CD4-positive, alpha-beta T cell treated with Interleukin-17A for 4 hours (primary cell): ENCODE measurements around the gene DOCK1.
A peak's percentile ranks its signal among the peaks of the same experiment; 100 is the strongest.

Experiments
- DNase-seq: peaks from one replicate; pipeline ENCODE4 v3.0.0-alpha.2; 2020; ENCODE audit warnings: mixed read lengths

Gene DOCK1

GRCh38 chr10:127243490-127244272 lies 338.5 kb downstream of the DOCK1 start:
- DNase-seq, result peak; percentile 45

DNA sequence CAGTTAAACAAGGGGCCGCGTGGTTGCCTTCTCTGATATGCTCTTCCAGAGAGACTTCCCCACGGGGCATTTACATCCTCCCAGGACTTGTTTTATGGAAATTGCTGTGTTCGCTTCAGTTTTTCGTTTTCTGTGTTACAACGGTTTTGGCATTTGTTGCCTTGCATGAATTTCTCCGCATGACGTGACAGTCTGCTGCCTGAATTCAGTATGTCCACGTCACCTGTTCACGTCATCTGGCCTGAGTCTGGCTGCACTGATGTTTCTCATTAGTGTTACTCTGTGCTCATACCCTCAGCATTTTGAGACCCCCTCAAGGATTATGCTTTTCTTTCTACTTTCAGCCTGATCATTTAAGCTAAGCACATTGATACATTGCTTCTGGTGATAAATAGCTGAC lies 340.2 kb downstream of the DOCK1 start:
- DNase-seq, result no peak

DNA sequence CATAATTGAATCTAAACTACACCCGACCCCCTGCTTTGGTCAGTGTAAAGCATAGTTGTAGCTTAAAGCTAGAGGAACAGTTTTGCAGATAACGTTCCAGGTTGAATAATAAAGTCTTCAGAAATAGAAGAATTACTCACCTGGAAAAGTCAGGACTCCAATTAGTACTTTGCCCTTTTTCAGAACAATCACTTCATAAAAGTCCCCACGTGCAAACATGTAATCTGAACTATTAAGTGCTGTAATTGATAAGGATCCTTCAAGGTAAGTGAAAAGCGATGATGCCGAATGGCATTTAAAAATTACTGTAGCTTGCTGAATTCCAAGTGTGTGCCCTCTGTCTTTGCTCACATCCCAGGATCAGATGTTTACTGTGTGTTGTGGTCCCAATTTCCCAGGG lies 344.8 kb downstream of the DOCK1 start:
- no peak for DNase-seq

DNA sequence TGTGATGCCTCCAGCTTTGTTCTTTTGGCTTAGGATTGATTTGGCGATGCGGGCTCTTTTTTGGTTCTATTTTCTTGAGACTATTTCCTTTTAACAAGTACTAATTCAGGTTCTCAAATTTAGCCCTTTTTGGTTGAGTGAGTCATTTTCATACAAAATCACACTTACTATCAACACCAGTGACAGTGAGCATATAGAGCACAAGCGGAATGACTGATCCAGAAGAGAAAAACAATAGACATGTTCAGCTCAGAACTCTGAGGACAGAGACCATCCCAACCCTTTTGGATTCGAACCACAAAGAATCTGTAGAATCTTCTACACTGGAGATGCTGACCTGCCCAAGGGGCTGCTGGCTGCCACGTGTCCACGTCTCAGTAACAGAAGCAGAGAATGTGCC lies 347.6 kb downstream of the DOCK1 start:
- no peak for DNase-seq

DNA sequence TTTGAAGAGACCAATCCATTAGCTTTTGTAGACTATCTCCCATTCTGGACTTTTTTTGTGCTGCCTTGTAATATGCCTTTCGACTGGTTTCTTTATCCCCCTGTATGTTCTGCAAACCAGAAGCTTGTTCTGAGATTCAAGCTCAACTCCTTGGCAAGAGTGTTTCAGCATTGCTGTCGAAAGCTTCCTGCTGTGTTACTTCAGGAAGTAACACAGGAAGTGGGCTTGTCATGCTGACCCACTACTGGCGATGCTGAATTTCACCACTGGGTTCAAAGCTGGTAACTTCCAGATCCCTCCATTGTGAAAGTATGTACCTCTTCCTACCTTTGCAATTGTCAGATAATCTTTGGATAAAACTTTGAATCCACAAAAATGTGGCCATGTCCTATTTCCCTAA lies 349.0 kb downstream of the DOCK1 start:
- no peak for DNase-seq

GRCh38 chr10:127257395-127257794 lies 352.2 kb downstream of the DOCK1 start:
- DNase-seq, result no peak

- DNase-seq, result no peak
Measured at GRCh38 chr10:127259347-127259746, 354.1 kb downstream of the DOCK1 start.

- no peak for DNase-seq
Measured at GRCh38 chr10:127262606-127263005, 357.4 kb downstream of the DOCK1 start.

GRCh38 chr10:127265288-127265687 lies 360.1 kb downstream of the DOCK1 start:
- no peak for DNase-seq

DNA sequence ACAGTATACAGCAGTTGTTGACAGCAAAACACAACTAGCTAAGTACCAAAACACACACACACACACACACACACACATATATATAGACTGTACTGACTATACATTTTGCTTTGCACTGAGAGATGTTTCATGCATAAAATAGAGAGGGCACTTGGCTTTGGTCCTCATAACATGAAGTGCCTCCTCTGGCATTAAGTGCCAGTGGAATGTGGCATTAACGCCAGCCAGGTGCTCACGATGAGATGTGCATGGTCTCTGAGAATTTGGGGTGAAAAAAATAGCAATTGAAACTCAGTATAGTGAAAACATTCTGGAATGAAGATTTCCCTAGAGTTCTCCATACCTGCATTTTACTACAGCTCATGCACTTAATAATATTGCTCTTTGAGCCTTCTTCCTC lies 361.2 kb downstream of the DOCK1 start:
- DNase-seq, result no peak

DNA sequence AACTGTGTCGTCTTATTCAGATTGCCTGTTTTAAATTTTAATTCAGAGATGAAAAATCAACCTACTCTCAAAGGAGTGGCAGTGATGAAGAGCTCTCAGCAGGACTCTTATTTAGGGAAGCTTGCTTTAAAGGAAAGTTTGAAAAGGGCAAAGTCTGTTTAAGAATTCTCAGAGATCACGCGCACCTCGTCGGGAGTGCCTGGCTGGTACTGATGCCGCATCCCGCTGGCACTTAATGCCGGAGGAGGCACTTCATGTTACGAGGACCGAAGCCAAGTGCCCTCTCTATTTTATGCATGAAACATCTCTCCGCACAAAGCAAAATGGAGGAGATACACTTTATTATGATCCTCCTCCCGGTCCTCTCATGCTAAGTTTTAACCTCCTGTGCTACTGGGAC lies 362.2 kb downstream of the DOCK1 start:
- DNase-seq, result no peak

GRCh38 chr10:127272076-127272475 lies 366.8 kb downstream of the DOCK1 start:
- DNase-seq, result no peak

- no peak for DNase-seq
Measured at GRCh38 chr10:127275272-127275671, 370.0 kb downstream of the DOCK1 start.

DNA sequence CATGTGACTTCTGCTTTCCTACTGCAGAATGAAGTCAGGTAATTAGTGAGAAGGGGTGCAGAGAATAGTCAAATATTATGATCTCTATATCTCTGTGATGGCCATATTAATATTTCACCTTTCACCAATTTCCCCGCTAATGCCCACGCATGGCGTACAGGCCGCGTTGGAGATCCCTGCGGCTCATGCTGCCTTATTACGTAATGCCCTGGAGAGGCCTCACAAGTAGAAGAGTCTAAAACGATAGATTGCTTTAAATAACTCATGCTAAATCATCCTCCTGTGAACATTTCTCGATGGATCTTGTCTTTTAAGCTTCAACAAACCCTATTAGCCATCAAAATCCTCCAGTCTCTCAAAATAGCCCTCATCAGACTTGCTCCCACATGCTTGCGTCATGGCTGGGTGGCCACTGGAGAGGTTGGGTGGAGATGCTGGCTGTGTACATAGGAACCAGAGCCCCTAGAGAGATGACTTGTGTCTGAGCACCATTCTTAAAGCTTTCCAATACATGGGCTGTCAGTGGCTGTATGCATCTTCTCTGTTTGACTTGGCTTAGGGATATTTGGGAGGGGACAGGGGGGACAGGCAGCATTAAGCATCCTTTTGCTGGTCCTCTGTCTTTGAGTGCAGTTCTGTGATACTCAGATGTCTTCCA lies 370.7 kb downstream of the DOCK1 start:
- no peak for DNase-seq

GRCh38 chr10:127276794-127277462 lies 371.7 kb downstream of the DOCK1 start:
- DNase-seq, result no peak

DNA sequence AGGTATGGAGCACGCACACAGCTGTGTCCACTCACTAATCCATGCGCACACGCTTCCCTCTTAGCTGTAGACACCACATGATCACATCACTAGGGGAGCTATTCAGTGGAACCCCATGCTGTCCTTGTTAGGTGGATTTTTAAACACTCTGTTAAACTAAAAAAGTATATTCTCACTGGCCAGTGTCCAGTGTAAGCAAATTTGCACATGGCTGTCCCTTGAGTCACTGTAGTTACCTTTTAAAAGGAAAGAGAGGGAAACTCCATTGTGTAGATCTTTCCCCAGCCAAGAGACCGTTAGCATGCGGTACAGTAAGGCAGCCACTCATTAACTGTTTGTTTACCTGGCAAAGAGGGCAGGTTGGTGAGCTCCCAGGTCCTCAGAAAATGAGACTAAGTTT lies 372.8 kb downstream of the DOCK1 start:
- no peak for DNase-seq

DNA sequence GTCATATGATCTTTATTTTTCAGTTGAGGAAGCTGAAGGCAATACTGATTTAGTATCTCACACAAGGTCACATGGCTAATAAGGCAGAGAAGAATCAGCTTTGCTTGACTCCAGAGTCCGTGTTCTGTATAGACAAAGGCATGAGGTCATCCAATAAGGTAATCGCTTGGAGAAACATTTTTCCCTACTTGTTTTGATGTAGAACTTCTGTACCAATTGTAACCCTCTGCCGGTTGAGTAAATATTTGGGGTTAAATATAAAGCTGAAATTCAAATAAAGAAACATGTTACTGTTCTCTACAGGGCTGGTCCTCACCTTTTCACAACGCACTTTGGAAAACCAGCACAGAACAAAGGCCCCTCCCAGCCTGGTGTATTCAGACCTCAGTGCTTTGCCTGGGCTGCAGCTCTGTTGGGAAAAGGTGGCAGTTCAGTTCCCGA lies 374.1 kb downstream of the DOCK1 start:
- DNase-seq, result no peak

- no peak for DNase-seq
Measured at GRCh38 chr10:127280446-127280845, 375.2 kb downstream of the DOCK1 start.

DNA sequence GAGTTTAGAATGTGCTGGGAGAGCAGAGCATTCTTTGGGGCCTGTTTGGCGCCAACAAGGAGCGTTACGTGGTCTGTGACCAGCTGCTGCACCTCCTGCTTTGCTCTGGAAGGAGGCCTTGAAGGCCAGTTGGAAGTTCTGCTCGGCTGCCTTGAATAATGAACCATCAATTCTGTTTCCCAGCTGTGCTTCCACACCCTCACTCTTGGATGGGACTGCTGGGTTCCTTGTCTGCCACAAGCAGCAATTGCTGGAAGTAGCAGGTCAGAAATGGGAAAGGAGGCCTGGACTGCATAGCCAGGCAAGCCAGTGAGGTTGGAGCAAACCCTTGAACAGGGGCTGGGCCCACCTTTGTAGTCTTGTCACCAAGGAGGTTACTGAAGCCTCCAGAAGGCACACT lies 377.8 kb downstream of the DOCK1 start:
- DNase-seq, result no peak

DNA sequence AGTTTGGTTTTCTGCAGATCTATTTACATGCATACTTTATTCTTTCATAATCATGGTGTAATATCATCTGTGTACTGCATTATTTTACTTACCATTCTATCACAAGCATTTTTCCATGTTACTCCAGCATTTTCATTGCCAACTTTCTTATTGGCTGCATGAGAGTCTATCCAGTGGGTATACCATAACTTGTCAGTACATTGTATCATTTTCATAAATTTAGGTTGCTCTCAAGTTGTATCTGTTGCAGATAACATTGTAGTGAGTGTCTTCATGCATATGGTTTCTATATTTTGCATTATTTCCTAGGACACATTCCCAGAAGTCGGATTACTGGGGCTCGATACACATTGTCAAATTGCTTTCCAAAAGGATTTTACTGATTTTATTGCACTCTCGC lies 378.3 kb downstream of the DOCK1 start:
- no peak for DNase-seq

DNA sequence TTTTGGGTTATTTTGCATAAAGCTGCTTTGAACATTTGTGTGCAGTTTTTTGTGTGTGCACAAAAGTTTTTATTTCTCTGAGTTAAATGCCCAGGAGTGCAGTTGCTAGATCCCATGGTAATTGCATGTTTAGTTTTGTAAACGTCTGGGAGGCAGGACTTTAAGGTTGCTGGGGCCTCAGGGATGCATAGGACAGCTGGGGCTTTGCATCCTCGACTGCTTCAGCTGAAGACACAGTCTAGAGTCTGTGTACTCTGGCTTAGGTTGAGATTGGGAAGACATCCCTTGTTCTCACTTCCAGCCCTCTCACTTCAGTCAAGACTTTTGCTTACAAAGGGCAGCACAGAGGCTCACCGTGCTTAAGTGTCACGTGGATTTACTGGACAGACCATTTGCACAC lies 385.6 kb downstream of the DOCK1 start:
- no peak for DNase-seq

DNA sequence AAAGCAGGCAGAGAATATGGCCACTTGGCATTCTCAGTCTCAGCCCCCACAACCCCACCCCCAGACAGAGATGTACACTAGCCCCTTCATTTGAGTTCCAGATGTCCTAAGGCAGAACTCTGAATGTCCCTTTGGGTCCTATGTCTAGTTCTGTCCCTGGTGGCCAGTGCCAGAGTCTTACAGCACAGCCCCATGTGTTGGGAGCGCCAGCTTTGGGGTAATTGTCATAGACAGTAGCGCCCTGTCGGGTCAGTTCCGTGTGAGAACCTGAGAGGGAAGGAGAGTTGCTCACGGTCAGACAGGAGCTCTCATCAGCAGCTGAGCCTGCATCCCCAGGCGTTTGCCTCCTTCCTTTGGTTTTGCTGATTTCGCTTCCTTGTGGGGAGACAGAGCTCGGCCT lies 386.1 kb downstream of the DOCK1 start:
- no peak for DNase-seq

GRCh38 chr10:127292888-127293287 lies 387.7 kb downstream of the DOCK1 start:
- DNase-seq, result no peak

DNA sequence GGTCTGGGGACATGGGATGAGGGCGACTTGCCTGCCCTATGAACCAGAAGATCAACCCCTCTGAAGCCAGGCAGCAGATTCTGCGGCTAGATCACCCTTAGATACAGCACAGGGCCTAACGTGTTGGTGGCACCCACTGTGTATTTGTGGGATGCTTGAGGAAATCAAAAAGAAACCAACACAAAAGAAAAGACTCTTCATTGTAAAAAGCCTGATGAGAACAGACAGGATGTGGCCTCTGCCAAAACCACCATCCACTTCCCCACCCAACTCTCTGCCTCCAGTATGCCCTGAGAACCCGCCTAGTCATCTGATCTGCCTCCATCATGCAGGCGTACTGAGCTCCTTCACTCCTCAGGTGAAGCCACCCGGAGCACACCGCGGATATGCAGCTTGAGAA lies 388.4 kb downstream of the DOCK1 start:
- DNase-seq, result peak; percentile 47
